GM15510 (cell line): ENCODE data around the gene PTPRK.

Experiments used
- POLR2A ChIP-seq: IDR thresholded peaks from 3 replicates; pipeline ENCODE4 v1.6.1; 2011; ENCODE audit warnings: borderline replicate concordance; ENCODE audit not compliant: insufficient read length; ENCODE audit errors: extremely low read depth

PTPRK gene

GRCh38 chr6:128199461-128199860 is 320.9 kb downstream of the PTPRK start:
- no peak for TF ChIP-seq POLR2A

- TF ChIP-seq POLR2A: no peak
Observed at GRCh38 chr6:128192972-128193371, 327.4 kb downstream of the PTPRK start.

- no peak for TF ChIP-seq POLR2A
Observed at GRCh38 chr6:128188678-128189077, 331.7 kb downstream of the PTPRK start.

- no peak for TF ChIP-seq POLR2A
Observed at GRCh38 chr6:128186729-128187128, 333.7 kb downstream of the PTPRK start.

GRCh38 chr6:128179876-128180438 is 340.4 kb downstream of the PTPRK start:
- TF ChIP-seq POLR2A: no peak

- TF ChIP-seq POLR2A: no peak
Observed at GRCh38 chr6:128174724-128175123, 345.7 kb downstream of the PTPRK start.

GRCh38 chr6:128172752-128173682 is 347.4 kb downstream of the PTPRK start:
- no peak for TF ChIP-seq POLR2A

GRCh38 chr6:128172081-128172480 is 348.3 kb downstream of the PTPRK start:
- no peak for TF ChIP-seq POLR2A

GRCh38 chr6:128171182-128171581 is 349.2 kb downstream of the PTPRK start:
- TF ChIP-seq POLR2A: no peak

GRCh38 chr6:128168244-128168643 is 352.2 kb downstream of the PTPRK start:
- no peak for TF ChIP-seq POLR2A

- TF ChIP-seq POLR2A: no peak
Observed at GRCh38 chr6:128167552-128167951, 352.8 kb downstream of the PTPRK start.

- TF ChIP-seq POLR2A: no peak
Observed at GRCh38 chr6:128164254-128164653, 356.1 kb downstream of the PTPRK start.

- no peak for TF ChIP-seq POLR2A
Observed at GRCh38 chr6:128162423-128162822, 358.0 kb downstream of the PTPRK start.

- TF ChIP-seq POLR2A: no peak
Observed at GRCh38 chr6:128161839-128162238, 358.6 kb downstream of the PTPRK start.

- no peak for TF ChIP-seq POLR2A
Observed at GRCh38 chr6:128161263-128161662, 359.1 kb downstream of the PTPRK start.

GRCh38 chr6:128158496-128158895 is 361.9 kb downstream of the PTPRK start:
- no peak for TF ChIP-seq POLR2A

- TF ChIP-seq POLR2A: no peak
Observed at GRCh38 chr6:128156321-128157111, 363.9 kb downstream of the PTPRK start.
